IMR-90 (cell line): ENCODE measurements around the gene OCIAD1. TPM values are rescaled to one million over a fixed set of nuclear protein-coding genes. Genes with fewer than 3 reads are reported as not detected.

Experiments used
- ATAC-seq: fragments of 200-7000 bp; cut with Tn5 transposase; 2 replicates; pipeline ENCODE4 v1.9.1; 2020; ENCODE audit warnings: low read depth, mild to moderate bottlenecking, moderate library complexity
- BruUV-seq: library from RNA; stranded (reverse); fragments of 400-500 nt; replicated peaks from 2 replicates; lab custom pipeline; 2021; lab: Mats Ljungman, UMichigan
- CTCF ChIA-PET: fragments of 300-600 bp; formaldehyde crosslinking; extraction: SDS; loops from one replicate; lab custom pipeline; 2021; ENCODE audit warnings: antibody characterized with exemption; lab: Yijun Ruan, JAX
- POLR2A ChIA-PET: fragments of 300-600 bp; sonication (Branson Sonifier 250); formaldehyde crosslinking; loops from one replicate; lab custom pipeline; 2022; ENCODE audit warnings: antibody characterized with exemption; ENCODE audit not compliant: unreplicated experiment; lab: Charles Lee
- DNase-seq: peaks from one replicate; pipeline ENCODE4 v3.0.0; 2013
- H2AFZ ChIP-seq: replicated peaks from 2 replicates; pipeline ENCODE3; 2013; ENCODE audit warnings: low read length, mild to moderate bottlenecking; ENCODE audit not compliant: poor library complexity
- H2AK5ac ChIP-seq: 2 replicates; pipeline ENCODE4 v1.6.1; 2013; ENCODE audit warnings: low read depth, low read length, inconsistent platforms
- H2AK9ac ChIP-seq: replicated peaks from 2 replicates; pipeline ENCODE3; 2013; ENCODE audit warnings: mild to moderate bottlenecking, low read depth, low read length, moderate library complexity; ENCODE audit not compliant: poor library complexity
- H2BK120ac ChIP-seq: 2 replicates; pipeline ENCODE4 v1.6.1; 2013; ENCODE audit warnings: low read depth, low read length, inconsistent platforms
- H2BK15ac ChIP-seq: 3 replicates; pipeline ENCODE4 v1.6.1; 2013; ENCODE audit warnings: low read depth, low read length, inconsistent platforms
- H2BK20ac ChIP-seq: 2 replicates; pipeline ENCODE4 v1.6.1; 2013; ENCODE audit warnings: low read depth, mild to moderate bottlenecking, inconsistent platforms, low read length, moderate library complexity
- H2BK5ac ChIP-seq: 2 replicates; pipeline ENCODE4 v1.6.1; 2013; ENCODE audit warnings: mild to moderate bottlenecking, low read depth, low read length, inconsistent platforms; ENCODE audit not compliant: poor library complexity, severe bottlenecking
- H3K14ac ChIP-seq: replicated peaks from 2 replicates; pipeline ENCODE4 v1.6.1; 2013; ENCODE audit warnings: low read depth, low read length, inconsistent platforms
- H3K18ac ChIP-seq: 2 replicates; pipeline ENCODE4 v1.6.1; 2013; ENCODE audit warnings: low read depth, low read length, control low read depth
- H3K23ac ChIP-seq: 2 replicates; pipeline ENCODE4 v1.6.1; 2013; ENCODE audit warnings: low read depth, low read length, inconsistent platforms
- H3K27ac ChIP-seq: 2 replicates; pipeline ENCODE4 v1.5.1; 2013; ENCODE audit warnings: mild to moderate bottlenecking, control low read depth, low read length; ENCODE audit not compliant: insufficient read depth
- H3K27me3 ChIP-seq: 2 replicates; pipeline ENCODE4 v1.6.1; 2013; ENCODE audit warnings: low read length; ENCODE audit not compliant: control insufficient read depth, insufficient read depth
- H3K36me3 ChIP-seq: 2 replicates; pipeline ENCODE4 v1.6.1; 2013; ENCODE audit warnings: low read length, mixed read lengths; ENCODE audit not compliant: control insufficient read depth, insufficient read depth
- H3K4ac ChIP-seq: 2 replicates; pipeline ENCODE4 v1.6.1; 2013; ENCODE audit warnings: low read depth, low read length, inconsistent platforms
- H3K4me1 ChIP-seq: 2 replicates; pipeline ENCODE4 v1.6.1; 2013; ENCODE audit warnings: low read length, mixed read lengths; ENCODE audit not compliant: control insufficient read depth, insufficient read depth
- H3K4me2 ChIP-seq: 2 replicates; pipeline ENCODE4 v1.6.1; 2013; ENCODE audit warnings: low read depth, mild to moderate bottlenecking, control low read depth, low read length, moderate library complexity
- H3K4me3 ChIP-seq: 2 replicates; pipeline ENCODE4 v1.5.1; 2013; ENCODE audit warnings: low read depth, mild to moderate bottlenecking, control low read depth, low read length, moderate library complexity; ENCODE audit not compliant: insufficient read depth
- H3K56ac ChIP-seq: 2 replicates; pipeline ENCODE4 v1.6.1; 2013; ENCODE audit warnings: low read length, inconsistent platforms; ENCODE audit not compliant: insufficient read depth; ENCODE audit errors: extremely low read depth
- H3K79me1 ChIP-seq, 2 experiments: 2 replicates each; pipeline ENCODE4 v1.6.1; 2013; ENCODE audit warnings: low read length in 2 of 2, inconsistent platforms in 1 of 2, low read depth in 1 of 2
- H3K9ac ChIP-seq: 2 replicates; pipeline ENCODE4 v1.6.1; 2013; ENCODE audit warnings: low read depth, low read length, control low read depth
- H3K9me1 ChIP-seq: 2 replicates; pipeline ENCODE4 v1.6.1; 2013; ENCODE audit warnings: low read length, inconsistent platforms; ENCODE audit not compliant: insufficient read depth
- H3K9me3 ChIP-seq: 2 replicates; pipeline ENCODE4 v1.6.1; 2013; ENCODE audit warnings: low read length; ENCODE audit not compliant: control insufficient read depth, insufficient read depth
- H4K20me1 ChIP-seq: 2 replicates; pipeline ENCODE4 v1.6.1; 2013; ENCODE audit warnings: low read length, inconsistent platforms; ENCODE audit not compliant: insufficient read depth
- H4K5ac ChIP-seq: 2 replicates; pipeline ENCODE4 v1.6.1; 2013; ENCODE audit warnings: mild to moderate bottlenecking, low read depth, low read length, control low read depth
- H4K8ac ChIP-seq, 2 experiments: 2 replicates each; pipeline ENCODE4 v1.6.1; 2013; ENCODE audit warnings: low read depth in 2 of 2, low read length in 2 of 2, control low read depth in 1 of 2, inconsistent platforms in 1 of 2
- H4K91ac ChIP-seq: 2 replicates; pipeline ENCODE4 v1.6.1; 2013; ENCODE audit warnings: low read depth, low read length, inconsistent platforms; ENCODE audit not compliant: insufficient read depth
- MAZ ChIP-seq: IDR thresholded peaks from 2 replicates; pipeline ENCODE4 v1.6.1; 2012; ENCODE audit warnings: low read depth, mild to moderate bottlenecking, low read length, improper control_type of control experiment, moderate library complexity, borderline replicate concordance
- NFE2L2 ChIP-seq: fragments of 150-350 bp; IDR thresholded peaks from 2 replicates; pipeline ENCODE4 v1.6.1; 2016; ENCODE audit warnings: low read depth, mild to moderate bottlenecking, low read length
- RCOR1 ChIP-seq: IDR thresholded peaks from 2 replicates; pipeline ENCODE4 v1.6.1; 2012; ENCODE audit warnings: mild to moderate bottlenecking, low read length, improper control_type of control experiment; ENCODE audit not compliant: insufficient replicate concordance
- WGBS, 2 experiments: methylation state at CpG; one replicate each; pipeline versions ENCODE4 v1.1.5 to v1.1.7; 2013; ENCODE audit warnings: missing lambda C conversion rate in 2 of 2; ENCODE audit not compliant: insufficient read length in 1 of 2; ENCODE audit errors: extremely low coverage in 2 of 2; 5-methylcytosine and 5-hydroxymethylcytosine counted together
- dilution Hi-C: fragments of 300-500 bp; cut with HindIII; formaldehyde crosslinking; loops from one replicate; pipeline ENCODE4 v1.14.3; 2018; ENCODE audit warnings: low sequenced_read_pairs; ENCODE audit not compliant: unreplicated experiment
- in situ Hi-C: fragments of 300-500 bp; cut with MboI; formaldehyde crosslinking; loops from 3 replicates; pipeline ENCODE4 v1.14.3; 2019; ENCODE audit warnings: low sequenced_read_pairs, inconsistent platforms, mixed read lengths
- intact Hi-C: fragments of 100-400 bp; cut with micrococcal nuclease; formaldehyde crosslinking; loops from 2 replicates; pipeline ENCODE4 v1.10.0; 2022
- polyA plus RNA-seq, 3 experiments: library from polyadenylated mRNA; depleted of rRNA; stranded (reverse); fragments of >200 nt; gene quantifications; 2 replicates each; pipeline ENCODE4 v1.2.3, GENCODE V29; 2012; ENCODE audit warnings: low replicate concordance in 1 of 3
- total RNA-seq: library from RNA; depleted of rRNA; stranded (reverse); fragments of >200 nt; gene quantifications from 2 replicates; pipeline ENCODE4 v1.2.3, GENCODE V29; 2012
- TF ChIP-seq, protein P1 (sequence below): conservative IDR thresholded peaks from 2 replicates; pipeline ENCODE4 v1.5.1; 2012; ENCODE audit warnings: mild to moderate bottlenecking, low read depth, low read length, improper control_type of control experiment

The OCIAD1 gene
- total and polyA plus RNA-seq, 2 of the 4 experiments (the other 2 are of a cell fraction): 86.9 to 112 TPM

GRCh38 chr4:48906206-48907173, 75.6 kb downstream of the OCIAD1 start, which contains the start of gene OCIAD2:
Gene OCIAD2, minus strand, starts transcription at chr4:48906774. Its CDS starts 2,225 bp downstream, at chr4:48904549.
- Histone ChIP-seq H3K9me3 (no peaks in the 10 kb centered on the region), H3K9me1 (peaks cover 10% of the 10 kb centered on the region), H4K8ac (peak within 1 kb of the TSS; percentile 65 to 75; a peak in 3 of 4 replicates), H3K14ac (peak within 1 kb of the TSS; percentile 35; the same call in 1 of the 2 replicates), H4K91ac (0 out of 2 replicates have a peak within 1 kb of the TSS, but pooled peaks have one; percentile 21), H2BK15ac (no peak within 1 kb of the TSS), H3K4me1 (peaks cover 1% of the 10 kb centered on the region; the same call in 1 of the 2 replicates), H2AK5ac (peak within 1 kb of the TSS; percentile 47; the same call in 1 of the 2 replicates), H3K4me3 (peak within 1 kb of the TSS; percentile 32), H2BK20ac (no peak within 1 kb of the TSS; the same call in 1 of the 2 replicates), H2AK9ac (peak within 1 kb of the TSS; percentile 84), H3K27me3 (no peaks in the 10 kb centered on the region), H3K4ac (peak within 1 kb of the TSS; percentile 56; the same call in 1 of the 2 replicates), H3K56ac (no peak within 1 kb of the TSS), H2BK5ac (no peak within 1 kb of the TSS), H3K36me3 (no peaks in the 10 kb centered on the region), H3K27ac (no peak within 1 kb of the TSS; the same call in 1 of the 2 replicates), H3K23ac (no peak within 1 kb of the TSS), H3K9ac (no peak within 1 kb of the TSS; the same call in 1 of the 2 replicates), H2BK120ac (peak within 1 kb of the TSS; percentile 14; the same call in 1 of the 2 replicates), H2AFZ (peak within 1 kb of the TSS; percentile 93), H3K18ac (no peak within 1 kb of the TSS), H3K4me2 (peak within 1 kb of the TSS; percentile 57), H4K5ac (peak within 1 kb of the TSS; percentile 16; the same call in 1 of the 2 replicates), H4K20me1 (no peaks in the 10 kb centered on the region), H3K79me1 (peaks cover 0 to 7% of the 10 kb centered on the region in 2 experiments; a peak in 2 of 4 replicates)
- in situ Hi-C loops: no loop called here
- dilution Hi-C loops: no loop called here
- no peak for TF ChIP-seq MAZ
- TF ChIP-seq, protein P1, sequence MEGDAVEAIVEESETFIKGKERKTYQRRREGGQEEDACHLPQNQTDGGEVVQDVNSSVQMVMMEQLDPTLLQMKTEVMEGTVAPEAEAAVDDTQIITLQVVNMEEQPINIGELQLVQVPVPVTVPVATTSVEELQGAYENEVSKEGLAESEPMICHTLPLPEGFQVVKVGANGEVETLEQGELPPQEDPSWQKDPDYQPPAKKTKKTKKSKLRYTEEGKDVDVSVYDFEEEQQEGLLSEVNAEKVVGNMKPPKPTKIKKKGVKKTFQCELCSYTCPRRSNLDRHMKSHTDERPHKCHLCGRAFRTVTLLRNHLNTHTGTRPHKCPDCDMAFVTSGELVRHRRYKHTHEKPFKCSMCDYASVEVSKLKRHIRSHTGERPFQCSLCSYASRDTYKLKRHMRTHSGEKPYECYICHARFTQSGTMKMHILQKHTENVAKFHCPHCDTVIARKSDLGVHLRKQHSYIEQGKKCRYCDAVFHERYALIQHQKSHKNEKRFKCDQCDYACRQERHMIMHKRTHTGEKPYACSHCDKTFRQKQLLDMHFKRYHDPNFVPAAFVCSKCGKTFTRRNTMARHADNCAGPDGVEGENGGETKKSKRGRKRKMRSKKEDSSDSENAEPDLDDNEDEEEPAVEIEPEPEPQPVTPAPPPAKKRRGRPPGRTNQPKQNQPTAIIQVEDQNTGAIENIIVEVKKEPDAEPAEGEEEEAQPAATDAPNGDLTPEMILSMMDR: no peak
- no peak for TF ChIP-seq RCOR1
- TF ChIP-seq NFE2L2: no peak
- WGBS, 2 experiments: 33% methylated on average over 22 of the region's 65 CpGs; no CpG with 5 or more reads in 1 of the 2 experiments
- ChIA-PET POLR2A (no interaction called here), CTCF (no interaction called here)
- DNase-seq (no peak), ATAC-seq (peak; percentile 5; the same call in 1 of the 2 replicates)
- intact Hi-C loops: loop anchor here (5.0 kb wide), 1 partner anchor 56 kb away; no protein-coding TSS in a partner anchor
- no TSS peak for BruUV-seq
